HG03442 (cell line): ENCODE results near the gene ITCH.
"Not testable (repeated sequence)": the region's sequence is repeated elsewhere in the genome, so short reads cannot be mapped to it uniquely, and the experiment has no call there.

Experiments
- ATAC-seq: cut with Tn5 transposase; IDR thresholded peaks from one replicate; pipeline ENCODE4 v1.9.1; 2021; ENCODE audit warnings: mild to moderate bottlenecking, moderate library complexity; ENCODE audit not compliant: unreplicated experiment

ITCH gene

DNA sequence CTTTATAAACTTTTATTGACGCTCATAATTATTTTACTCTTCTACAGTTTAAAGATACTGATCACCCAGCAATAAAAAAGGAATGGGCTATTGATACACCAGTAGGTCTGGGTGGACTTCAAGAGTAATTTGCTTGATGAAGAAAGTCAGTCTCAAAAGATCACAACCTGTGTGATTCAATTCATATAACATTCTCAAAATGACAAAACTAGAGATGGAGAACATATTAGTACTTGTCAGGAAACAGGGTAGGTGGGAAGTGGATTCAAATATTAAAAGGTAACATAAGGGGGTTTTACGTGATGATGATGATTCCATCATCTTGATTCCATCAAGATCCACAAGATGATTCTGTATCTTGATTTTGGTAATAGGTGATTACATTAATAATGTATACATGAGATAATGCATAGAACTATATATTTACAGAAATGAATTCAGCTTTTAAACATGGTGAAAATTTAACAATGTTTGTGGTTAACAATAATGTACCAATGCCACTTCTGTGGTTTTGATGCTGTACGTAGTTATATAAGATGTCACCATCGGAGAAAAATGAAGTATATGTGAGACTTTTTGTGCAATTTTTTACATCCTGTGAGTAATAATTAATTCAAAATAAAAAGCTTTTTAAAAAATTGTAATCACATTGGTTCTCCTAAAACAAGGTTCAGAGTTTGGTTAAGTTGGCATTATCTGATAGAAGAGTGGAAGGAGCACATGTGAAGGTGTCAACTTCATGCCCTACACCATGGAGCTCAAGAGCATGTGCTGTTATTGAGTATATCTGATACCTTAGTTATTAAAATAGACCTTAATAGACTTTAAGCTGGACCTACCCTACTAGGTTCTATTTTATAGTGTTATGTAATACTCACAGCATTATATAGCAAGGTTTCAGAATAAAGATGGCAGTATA, 86.9 kb downstream of the ITCH start:
- ATAC-seq, result no peak

DNA sequence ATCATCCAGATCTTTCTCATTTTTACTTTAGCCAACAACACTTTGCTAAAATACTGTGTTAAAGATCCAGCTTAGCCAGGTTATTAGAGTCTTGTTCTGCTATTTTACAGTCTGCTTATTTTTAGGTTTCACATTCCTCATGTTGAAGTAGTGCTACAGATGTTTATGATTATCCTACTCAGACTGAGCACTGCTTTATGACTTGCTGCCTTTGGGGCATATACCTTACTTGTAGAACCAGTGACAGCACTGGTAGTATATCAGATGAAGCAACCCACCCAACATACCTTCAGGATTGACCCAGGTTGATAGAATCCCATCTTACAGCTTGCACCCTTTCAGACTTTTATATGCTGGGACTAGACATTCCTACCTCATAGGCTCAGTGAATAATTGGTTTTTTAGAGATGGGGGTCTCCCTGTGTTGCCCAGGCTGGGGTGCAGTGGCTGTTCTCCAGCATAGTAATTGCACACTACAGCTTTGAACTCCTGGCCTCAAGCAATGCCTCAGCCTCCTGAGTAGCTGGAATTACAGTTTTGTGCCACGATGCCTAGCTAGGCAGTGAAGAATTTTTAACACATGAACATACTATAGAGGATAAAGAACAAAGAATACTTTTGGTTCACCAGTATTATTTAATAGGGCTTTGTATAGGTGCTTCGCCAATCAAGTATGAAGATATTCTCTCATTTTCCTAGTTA, 89.4 kb downstream of the ITCH start:
- ATAC-seq, result no peak

DNA sequence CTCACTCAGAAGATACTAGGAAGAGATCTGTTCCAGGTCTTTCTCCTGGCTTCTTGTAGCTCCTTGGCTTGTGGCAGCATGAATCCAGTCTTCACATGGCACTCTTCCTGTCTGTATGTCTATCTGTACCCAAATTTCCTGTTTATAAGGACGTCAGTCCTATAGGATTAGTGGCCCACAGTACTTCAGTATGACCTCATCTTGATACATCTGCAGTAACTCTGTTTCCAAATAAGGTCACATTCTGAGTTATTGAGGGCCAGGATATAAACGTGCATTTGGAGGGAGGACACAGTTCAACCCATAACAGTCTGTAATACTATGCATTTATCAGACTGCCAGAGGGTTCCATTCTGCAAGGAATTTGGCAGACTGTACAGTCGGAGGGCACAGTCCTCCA, 95.6 kb downstream of the ITCH start:
- no peak for ATAC-seq

DNA sequence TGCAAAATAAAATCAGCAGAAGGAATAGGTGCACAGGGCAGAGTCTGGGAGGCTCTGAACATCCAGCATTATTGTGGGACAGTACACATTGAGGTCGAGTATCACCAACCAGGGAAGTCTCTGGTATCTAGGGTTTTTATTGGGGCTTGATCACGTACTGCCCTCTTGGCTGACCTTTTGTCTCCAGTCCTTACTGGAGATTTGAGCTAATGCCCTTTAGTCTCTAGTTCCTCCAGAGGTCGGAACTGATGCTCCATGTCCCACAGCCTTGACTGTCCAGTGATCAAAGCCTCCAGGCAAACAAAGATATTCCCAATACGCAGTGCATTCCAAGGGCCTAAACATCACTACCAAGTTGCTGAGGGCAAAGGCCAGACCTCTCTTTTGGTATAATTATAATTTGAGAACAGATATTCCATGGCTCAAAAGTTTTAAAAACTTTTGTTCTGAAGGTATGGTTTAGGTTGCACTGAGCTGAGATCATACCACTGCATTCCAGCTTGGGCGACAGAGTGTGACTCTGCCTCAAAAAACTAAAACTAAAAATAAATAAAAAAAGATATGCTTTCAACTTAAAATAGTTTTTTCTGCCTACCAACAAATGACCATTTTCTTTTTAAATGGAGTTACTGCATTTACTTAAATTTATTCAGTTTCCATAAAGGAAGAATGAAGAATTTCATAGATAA, 96.3 kb downstream of the ITCH start:
- ATAC-seq, result no peak

DNA sequence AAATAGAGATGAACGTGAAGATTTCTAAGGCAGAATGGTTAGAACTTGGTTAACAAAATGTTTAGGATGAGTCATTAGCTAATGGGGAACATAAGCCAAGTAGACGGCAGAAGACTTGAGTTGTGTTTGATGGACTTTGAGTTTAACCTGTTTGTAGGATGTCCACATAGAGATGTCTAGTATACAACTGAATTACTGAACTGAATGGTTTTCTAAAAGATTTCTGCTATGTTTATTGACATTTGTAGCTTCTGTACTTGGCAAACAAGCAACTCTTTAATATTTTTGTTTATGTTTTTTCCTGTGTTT, 98.7 kb downstream of the ITCH start:
- ATAC-seq, result no peak

DNA sequence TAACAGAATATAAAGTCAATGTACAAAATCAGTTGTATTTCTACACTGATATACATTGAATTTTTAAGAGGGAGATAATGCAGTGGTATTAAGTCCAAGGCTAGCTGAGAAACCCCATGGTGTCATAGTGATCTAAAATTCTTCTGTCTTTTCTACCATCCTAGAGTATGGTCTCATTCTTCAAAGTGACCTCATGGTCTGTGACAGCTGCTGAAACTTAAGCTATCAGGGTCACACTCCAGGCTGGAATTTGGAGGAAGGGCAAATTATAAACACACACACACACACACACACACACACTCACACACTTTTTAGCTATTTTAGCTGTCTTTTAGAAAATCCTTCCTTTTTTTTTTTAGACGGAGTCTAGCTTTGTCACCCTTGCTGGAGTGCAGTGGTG, 105.9 kb downstream of the ITCH start:
- no peak for ATAC-seq

DNA sequence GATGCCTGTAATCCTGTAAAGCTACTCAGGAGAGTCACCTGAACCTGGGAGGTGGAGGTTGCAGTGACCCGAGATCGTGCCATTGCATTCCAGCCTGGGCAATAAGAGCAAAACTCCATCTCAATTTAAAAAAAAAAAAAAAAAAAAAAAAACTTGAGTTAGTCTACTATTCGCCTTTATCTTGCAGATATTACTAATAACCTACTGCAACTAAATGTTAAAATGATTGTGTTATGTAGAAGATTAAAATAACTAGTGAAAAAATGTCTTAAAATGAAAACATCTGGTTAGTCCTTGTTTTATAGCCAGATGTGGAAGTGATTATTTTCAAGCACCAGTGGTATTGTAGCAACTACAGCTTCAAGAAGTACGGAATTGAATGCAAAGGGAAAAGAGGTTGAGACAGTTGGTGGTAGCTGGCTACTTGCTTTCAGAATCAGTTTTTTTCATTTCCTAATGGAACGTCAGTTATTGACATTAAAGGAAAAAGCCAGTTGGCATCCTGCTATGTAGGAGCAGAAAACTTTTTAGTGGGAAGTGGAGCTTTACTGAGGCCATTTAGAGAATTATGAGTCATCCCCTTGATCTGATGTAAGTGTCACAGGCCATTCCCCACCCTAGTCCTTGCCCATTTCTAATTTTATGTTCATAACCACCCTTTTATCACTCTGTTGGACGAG, 109.3 kb downstream of the ITCH start:
- ATAC-seq, result no peak

DNA sequence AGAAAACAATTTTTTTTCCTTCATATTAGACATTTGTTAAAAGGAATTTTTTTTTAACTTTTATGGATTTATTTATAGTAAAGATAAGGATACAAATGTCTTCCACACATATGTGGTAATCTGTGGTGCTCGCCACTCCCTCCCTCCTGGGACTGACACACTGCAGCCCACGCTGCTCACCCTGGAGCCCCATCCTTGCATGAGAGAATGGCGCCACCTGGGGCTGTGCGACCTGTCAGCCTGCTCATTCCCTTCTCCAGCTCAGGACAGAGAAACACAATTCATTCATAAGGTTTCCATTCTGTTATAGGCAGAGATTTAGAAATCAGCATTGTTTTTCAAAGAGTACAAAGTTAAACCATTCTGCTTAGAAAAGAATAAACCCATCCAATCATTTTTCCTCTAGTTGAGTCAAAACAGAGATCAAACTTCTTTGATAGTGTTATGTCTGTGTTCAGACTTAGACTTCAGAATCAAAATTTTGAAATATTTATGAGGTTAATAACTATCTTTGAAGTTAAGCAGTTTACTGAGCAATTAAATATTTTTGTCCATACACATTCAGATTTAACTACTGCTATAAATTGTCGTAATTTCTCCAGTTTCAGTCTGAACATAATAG, 110.3 kb downstream of the ITCH start:
- ATAC-seq, result no peak

DNA sequence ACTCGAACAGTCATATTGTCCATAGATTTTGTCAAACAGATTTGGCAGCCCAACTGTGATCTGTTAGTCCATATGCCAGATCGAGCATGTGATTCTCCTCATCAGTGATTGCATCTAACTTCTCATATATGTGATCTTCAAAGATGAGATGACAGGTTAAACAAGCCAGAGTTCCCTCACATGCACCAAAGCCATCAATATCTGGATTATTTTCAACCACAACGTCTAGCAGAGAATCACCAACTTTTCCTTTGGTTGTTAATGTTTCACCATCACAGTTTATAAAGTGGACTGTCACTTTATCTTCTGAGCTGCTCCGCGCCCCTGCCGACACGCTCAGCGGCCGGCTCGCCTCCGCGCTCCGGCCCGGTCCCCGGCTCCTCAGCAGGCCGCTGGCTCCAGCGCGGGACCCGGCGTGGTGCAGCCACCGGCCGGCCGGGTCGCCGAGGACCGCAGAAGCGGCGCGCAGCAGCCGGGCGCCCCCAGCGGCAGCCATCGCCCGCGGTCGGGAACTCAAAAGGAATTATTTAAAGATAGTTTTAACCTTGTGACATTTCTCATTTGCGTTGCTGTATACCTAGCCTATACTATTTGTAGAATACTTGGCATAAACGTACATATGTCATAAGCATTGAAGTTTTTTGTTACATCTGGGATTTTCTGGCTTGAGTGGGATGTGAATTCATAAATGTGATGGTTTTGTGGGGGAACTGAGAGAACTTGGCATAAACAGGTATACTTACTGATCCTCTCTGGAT, 113.1 kb downstream of the ITCH start:
- ATAC-seq, result no peak

DNA sequence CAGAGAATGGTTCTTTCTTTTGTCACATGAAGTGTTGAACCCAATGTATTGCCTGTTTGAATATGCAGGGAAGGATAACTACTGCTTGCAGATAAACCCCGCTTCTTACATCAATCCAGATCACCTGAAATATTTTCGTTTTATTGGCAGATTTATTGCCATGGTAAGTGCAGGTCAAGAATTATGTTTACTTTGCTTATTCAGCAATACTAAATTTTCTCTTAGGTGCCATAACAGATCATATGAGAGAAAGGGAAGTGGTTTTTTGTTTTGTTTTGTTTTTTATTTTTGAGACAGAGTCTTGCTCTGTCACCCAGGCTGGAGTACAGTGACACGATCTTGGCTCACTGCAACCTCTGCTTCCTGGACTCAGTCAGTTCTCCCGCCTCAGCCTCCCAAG, 116.6 kb downstream of the ITCH start:
- ATAC-seq, result no peak

DNA sequence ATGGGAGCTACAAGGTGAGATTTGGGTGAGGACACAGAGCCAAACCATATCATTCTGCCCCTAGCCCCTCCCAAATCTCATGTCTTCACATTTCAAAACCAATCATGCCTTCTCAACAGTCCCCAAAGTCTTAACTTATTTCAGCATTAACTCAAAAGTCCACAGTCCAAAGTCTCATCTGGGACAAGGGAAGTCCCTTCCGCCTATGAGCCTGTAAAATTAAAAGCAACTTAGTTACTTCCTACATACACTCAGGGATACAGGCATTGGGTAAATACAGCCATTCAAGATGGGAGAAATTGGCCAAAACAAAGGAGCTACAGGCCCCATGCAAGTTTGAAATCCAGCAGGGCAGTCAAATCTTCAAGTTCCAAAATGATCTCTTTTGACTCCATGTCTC, 119.1 kb downstream of the ITCH start:
- not testable (repeated sequence) for ATAC-seq

DNA sequence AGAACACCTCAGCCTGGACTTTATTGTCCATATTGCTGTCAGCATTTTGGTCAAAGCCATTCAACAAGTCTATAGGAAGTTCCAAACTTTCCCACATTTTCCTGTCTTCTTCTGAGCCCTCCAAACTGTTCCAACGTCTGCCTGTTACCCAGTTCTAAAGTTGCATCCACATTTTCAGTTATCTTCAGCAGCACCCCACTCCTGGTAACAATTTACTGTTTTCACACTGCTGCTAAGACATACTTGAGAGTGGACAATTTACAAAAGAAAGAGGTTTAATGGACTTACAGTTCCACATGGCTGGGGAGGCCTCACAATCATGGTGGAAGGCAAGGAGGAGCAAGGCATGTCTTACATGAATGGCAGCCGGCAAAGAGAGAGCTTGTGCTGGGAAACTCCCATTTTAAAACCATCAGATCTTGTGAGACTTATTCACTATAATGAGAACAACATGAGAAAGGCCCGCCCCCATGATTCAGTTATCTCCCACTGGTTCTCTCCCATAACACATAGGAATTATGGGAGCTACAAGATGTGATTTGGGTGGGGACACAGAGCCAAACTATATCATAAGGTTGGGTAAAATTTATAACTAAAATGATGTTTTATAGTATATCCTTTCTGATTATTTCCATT, 120.6 kb downstream of the ITCH start:
- not testable (repeated sequence) for ATAC-seq

DNA sequence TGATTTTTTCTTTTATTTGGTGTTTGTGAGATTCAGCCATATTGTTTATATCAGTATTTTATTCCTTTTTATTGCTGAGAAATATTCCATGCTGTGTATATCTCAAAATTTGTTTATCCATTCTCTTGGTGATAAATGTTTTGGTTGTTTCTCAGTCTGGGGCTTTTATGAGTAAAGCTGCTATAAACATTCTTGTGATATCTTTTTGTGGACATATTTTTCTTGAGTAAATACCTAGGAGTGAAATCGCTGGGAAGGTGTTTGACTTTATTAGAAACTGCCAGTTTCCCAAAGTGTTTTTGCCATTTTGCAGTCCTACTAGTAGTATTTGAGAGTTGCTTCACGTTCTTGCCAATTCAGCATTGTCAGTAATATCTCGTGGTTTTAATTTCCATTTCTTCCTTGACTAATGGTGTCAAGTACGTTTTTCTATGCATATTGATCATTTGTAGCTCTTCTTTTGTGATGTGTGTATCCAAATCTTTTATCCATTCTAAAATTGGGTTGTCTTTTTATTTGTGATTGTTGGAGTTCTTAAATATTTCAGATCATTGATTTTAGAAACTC, 122.1 kb downstream of the ITCH start:
- no peak for ATAC-seq

DNA sequence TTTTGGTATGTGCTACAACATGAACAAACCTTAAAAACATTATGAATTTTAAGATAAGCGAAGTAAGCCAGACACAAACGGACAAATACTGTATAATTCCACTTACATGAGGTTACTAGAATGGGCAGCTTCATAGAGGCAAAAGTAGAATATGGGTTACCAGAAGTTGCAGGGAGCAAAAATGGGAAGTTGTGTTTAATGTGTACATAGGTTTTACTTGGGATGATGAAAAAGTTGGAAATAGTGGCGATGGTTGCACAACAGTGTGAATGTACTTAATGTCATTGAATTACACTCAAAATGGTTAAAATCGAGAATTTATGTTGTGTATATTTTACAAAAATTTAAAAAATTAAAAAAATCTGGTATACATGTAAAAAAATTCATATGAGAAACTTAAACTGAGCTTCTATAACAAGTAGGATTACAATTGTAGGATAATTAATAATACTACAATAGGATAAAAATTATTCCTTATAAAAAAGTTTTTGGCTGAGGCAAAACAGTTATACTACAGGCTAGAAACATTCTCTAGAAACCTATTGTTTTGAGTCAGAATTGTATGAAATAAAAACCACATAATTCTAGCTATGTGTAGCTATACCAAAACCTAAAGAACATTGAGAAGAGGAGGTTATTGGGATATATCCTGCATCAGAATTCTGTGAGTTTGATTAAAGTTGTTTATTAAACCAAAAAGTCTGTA, 128.3 kb downstream of the ITCH start:
- no peak for ATAC-seq

DNA sequence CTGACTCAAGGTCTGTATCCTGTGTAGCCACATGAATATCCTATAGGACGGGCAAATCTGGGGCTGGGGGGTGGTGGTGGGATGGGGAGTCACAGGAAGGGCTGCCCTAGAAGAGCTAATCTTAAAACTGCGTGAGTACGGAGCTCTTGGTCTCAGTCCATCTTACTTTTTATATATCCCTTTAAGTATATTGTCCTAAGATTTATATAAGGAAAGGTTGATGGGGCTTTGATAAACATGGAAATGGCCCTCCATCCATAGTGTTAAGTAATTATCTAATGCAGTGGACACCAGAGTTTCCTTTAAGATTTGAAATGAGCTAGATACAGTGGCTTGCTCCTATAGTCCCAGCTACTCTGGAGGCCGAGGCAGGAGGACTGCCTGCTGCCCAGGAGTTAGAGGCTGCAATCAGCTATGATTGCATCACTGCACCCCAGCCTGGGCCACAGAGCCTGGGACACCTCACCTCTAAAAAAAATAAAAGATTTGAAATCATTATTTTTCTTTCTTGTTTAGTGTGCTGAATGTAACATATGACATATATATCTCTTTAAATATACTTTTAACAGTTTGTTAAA, 128.9 kb downstream of the ITCH start:
- no peak for ATAC-seq

DNA sequence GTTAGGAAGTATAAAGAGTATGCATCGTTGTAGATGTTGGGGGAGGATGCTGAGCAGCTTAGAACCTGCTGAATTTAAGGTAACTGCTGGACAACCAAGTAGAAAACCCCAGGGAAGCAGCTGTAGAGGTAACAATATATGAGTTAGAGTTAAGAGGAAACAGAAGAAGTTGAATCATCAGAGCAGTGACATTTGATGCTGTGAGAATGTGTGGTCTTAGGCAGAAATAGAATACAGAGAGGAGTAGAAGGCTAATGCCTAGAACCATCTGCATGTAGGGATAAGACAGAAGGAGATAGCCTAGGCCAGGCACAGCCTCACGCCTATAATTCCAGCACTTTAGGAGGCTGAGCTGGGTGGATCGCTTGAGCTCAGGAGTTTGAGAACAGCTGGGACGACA, 130.6 kb downstream of the ITCH start:
- no peak for ATAC-seq

DNA sequence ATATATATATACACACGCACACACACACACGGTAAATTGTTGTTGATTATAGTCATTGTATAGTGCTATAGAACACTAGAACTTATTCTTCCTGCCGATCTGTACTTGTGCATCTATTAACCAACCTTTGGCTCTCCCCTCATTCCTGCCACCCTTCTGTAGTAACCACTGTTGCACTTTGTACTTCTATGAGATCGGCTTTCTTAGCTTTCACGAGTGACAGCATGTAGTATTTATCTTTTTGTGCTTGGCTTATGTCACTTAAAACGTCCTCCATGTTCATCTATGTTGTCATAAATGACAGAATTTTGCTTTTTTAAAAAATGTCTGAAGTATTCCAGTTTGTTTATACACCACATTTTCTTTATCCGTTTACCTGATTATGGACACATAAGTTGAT, 132.2 kb downstream of the ITCH start:
- no peak for ATAC-seq

DNA sequence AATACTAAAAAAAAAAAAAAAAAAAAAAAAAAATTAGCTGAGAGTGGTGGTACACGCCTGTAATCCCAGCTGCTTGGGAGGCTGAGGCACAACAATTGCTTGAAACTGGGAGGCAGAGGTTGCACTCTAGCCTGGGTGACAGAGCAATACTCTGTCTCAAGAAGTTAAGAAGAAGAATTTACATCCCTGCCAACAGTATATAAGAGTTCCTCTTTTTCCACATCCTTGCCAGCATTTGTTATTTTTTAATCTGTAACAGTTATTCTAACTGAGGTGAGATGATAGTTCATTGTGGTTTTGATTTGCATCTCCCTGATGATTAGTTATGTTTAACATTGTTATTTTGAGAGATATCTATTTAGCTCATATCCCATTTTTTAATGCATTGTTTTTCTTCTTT, 132.8 kb downstream of the ITCH start:
- no peak for ATAC-seq
